ENCODE results near the gene FGF12.

Gene FGF12

GRCh38 chr3:192273001-192273696, 454.2 kb downstream of the FGF12 start:
- H3K9me3 ChIP-seq (ENCODE audit: control insufficient read depth, low read length) = no peaks in the 10 kb centered on the region
- no peak overlapping the region for H2BK120ac ChIP-seq (ENCODE audit: low read depth, low read length)
- H4K91ac ChIP-seq (ENCODE audit: low read length) = no peak overlapping the region
- no peak overlapping the region for H3K14ac ChIP-seq (ENCODE audit: low read length in 2 of 2)
- no peak overlapping the region for H4K8ac ChIP-seq (ENCODE audit: low read length)
- no peak overlapping the region for H3K4ac ChIP-seq (ENCODE audit: low read depth in 1 of 2, low read length in 2 of 2)
- no peak overlapping the region for H3K4me2 ChIP-seq (ENCODE audit: low read length, poor library complexity, severe bottlenecking)
- H2BK15ac ChIP-seq (ENCODE audit: low read depth, poor library complexity, severe bottlenecking) = no peak overlapping the region
- no peak overlapping the region for H3K18ac ChIP-seq (ENCODE audit: low read depth in 1 of 2, low read length in 2 of 2)
- no peak overlapping the region for H3K27ac ChIP-seq (ENCODE audit: low read length, poor library complexity, severe bottlenecking)
- H3K4me3 ChIP-seq (ENCODE audit: insufficient read depth in 1 of 2, low read depth in 1 of 2, low read length in 2 of 2) = no peak overlapping the region
- H3K27me3 ChIP-seq (ENCODE audit: control insufficient read depth in 1 of 2, insufficient read depth in 1 of 2, low read length in 2 of 2) = no peaks in the 10 kb centered on the region
- no peaks in the 10 kb centered on the region for H3K36me3 ChIP-seq (ENCODE audit: control insufficient read depth in 1 of 2, insufficient read depth in 2 of 2, low read depth in 1 of 2, low read length in 2 of 2)
- DNase-seq = no peak
- H3K4me1 ChIP-seq (ENCODE audit: control insufficient read depth, insufficient read depth, low read depth, low read length) = no peaks in the 10 kb centered on the region
- no peak overlapping the region for H3K23ac ChIP-seq (ENCODE audit: low read length in 2 of 2)
- no peak overlapping the region for H2BK12ac ChIP-seq (ENCODE audit: low read length in 2 of 2)
- no peak overlapping the region for H2BK5ac ChIP-seq (ENCODE audit: low read depth, low read length, poor library complexity, severe bottlenecking)
- 71% methylated on average over 2 of the region's 3 CpGs for WGBS
- H2AK5ac ChIP-seq (ENCODE audit: low read length, severe bottlenecking) = no peak overlapping the region
- H3K9ac ChIP-seq (ENCODE audit: low read length) = no peak overlapping the region
- H2AFZ ChIP-seq (ENCODE audit: low read depth, low read length) = no peak overlapping the region
- no peaks in the 10 kb centered on the region for H3K79me1 ChIP-seq (replicated peaks; ENCODE audit: low read length, poor library complexity, severe bottlenecking)

- DNase-seq = no peak
- no peaks in the 10 kb centered on the region for H3K36me3 ChIP-seq (ENCODE audit: control insufficient read depth in 1 of 2, insufficient read depth in 2 of 2, low read depth in 1 of 2, low read length in 2 of 2)
- WGBS = 67% methylated on average over 4 of the region's 4 CpGs
Observed at GRCh38 chr3:192262001-192262400, 465.3 kb downstream of the FGF12 start.

GRCh38 chr3:192261135-192261534, 466.2 kb downstream of the FGF12 start:
- no peak overlapping the region for H2BK15ac ChIP-seq (ENCODE audit: low read depth, poor library complexity, severe bottlenecking)
- no peak overlapping the region for H3K14ac ChIP-seq (ENCODE audit: low read length in 2 of 2)
- H3K9me3 ChIP-seq (ENCODE audit: control insufficient read depth, low read length) = no peaks in the 10 kb centered on the region
- no peak overlapping the region for H2AFZ ChIP-seq (ENCODE audit: low read depth, low read length)
- WGBS = 80% methylated on average over 1 of the region's 3 CpGs
- H3K9ac ChIP-seq (ENCODE audit: low read length) = no peak overlapping the region
- H3K79me1 ChIP-seq (replicated peaks; ENCODE audit: low read length, poor library complexity, severe bottlenecking) = no peaks in the 10 kb centered on the region
- H3K18ac ChIP-seq (ENCODE audit: low read depth in 1 of 2, low read length in 2 of 2) = no peak overlapping the region
- H4K8ac ChIP-seq (ENCODE audit: low read length) = no peak overlapping the region
- H2BK12ac ChIP-seq (ENCODE audit: low read length in 2 of 2) = no peak overlapping the region
- H3K4me1 ChIP-seq (ENCODE audit: control insufficient read depth, insufficient read depth, low read depth, low read length) = peaks cover 5% of the 10 kb centered on the region
- DNase-seq = no peak
- no peaks in the 10 kb centered on the region for H3K36me3 ChIP-seq (ENCODE audit: control insufficient read depth in 1 of 2, insufficient read depth in 2 of 2, low read depth in 1 of 2, low read length in 2 of 2)
- peak overlapping the region; percentile 91 for H2AK5ac ChIP-seq (ENCODE audit: low read length, severe bottlenecking)
- H3K4ac ChIP-seq (ENCODE audit: low read depth in 1 of 2, low read length in 2 of 2) = no peak overlapping the region
- H2BK120ac ChIP-seq (ENCODE audit: low read depth, low read length) = no peak overlapping the region
- H2BK5ac ChIP-seq (ENCODE audit: low read depth, low read length, poor library complexity, severe bottlenecking) = no peak overlapping the region
- H3K4me2 ChIP-seq (ENCODE audit: low read length, poor library complexity, severe bottlenecking) = no peak overlapping the region
- no peaks in the 10 kb centered on the region for H3K27me3 ChIP-seq (ENCODE audit: control insufficient read depth in 1 of 2, insufficient read depth in 1 of 2, low read length in 2 of 2)
- H3K4me3 ChIP-seq (ENCODE audit: insufficient read depth in 1 of 2, low read depth in 1 of 2, low read length in 2 of 2) = no peak overlapping the region
- no peak overlapping the region for H4K91ac ChIP-seq (ENCODE audit: low read length)
- no peak overlapping the region for H3K23ac ChIP-seq (ENCODE audit: low read length in 2 of 2)
- H3K27ac ChIP-seq (ENCODE audit: low read length, poor library complexity, severe bottlenecking) = peak overlapping the region; percentile 80

More at GRCh38 chr3:192262001-192262400, 465.3 kb downstream of the FGF12 start:
- peaks cover 5% of the 10 kb centered on the region for H3K4me1 ChIP-seq (ENCODE audit: control insufficient read depth, insufficient read depth, low read depth, low read length)
- H3K27me3 ChIP-seq (ENCODE audit: control insufficient read depth in 1 of 2, insufficient read depth in 1 of 2, low read length in 2 of 2) = no peaks in the 10 kb centered on the region
- no peak overlapping the region for H2AK5ac ChIP-seq (ENCODE audit: low read length, severe bottlenecking)
- H4K91ac ChIP-seq (ENCODE audit: low read length) = no peak overlapping the region
- H2BK120ac ChIP-seq (ENCODE audit: low read depth, low read length) = no peak overlapping the region
- H2BK12ac ChIP-seq (ENCODE audit: low read length in 2 of 2) = no peak overlapping the region
- H3K23ac ChIP-seq (ENCODE audit: low read length in 2 of 2) = no peak overlapping the region
- H3K9me3 ChIP-seq (ENCODE audit: control insufficient read depth, low read length) = no peaks in the 10 kb centered on the region
- no peak overlapping the region for H3K27ac ChIP-seq (ENCODE audit: low read length, poor library complexity, severe bottlenecking)
- no peak overlapping the region for H3K14ac ChIP-seq (ENCODE audit: low read length in 2 of 2)
- no peak overlapping the region for H3K4me2 ChIP-seq (ENCODE audit: low read length, poor library complexity, severe bottlenecking)
- no peak overlapping the region for H3K4me3 ChIP-seq (ENCODE audit: insufficient read depth in 1 of 2, low read depth in 1 of 2, low read length in 2 of 2)
- H3K4ac ChIP-seq (ENCODE audit: low read depth in 1 of 2, low read length in 2 of 2) = no peak overlapping the region
- H2BK5ac ChIP-seq (ENCODE audit: low read depth, low read length, poor library complexity, severe bottlenecking) = no peak overlapping the region
- no peak overlapping the region for H4K8ac ChIP-seq (ENCODE audit: low read length)
- no peak overlapping the region for H3K18ac ChIP-seq (ENCODE audit: low read depth in 1 of 2, low read length in 2 of 2)
- no peak overlapping the region for H2AFZ ChIP-seq (ENCODE audit: low read depth, low read length)
- H2BK15ac ChIP-seq (ENCODE audit: low read depth, poor library complexity, severe bottlenecking) = no peak overlapping the region
- no peak overlapping the region for H3K9ac ChIP-seq (ENCODE audit: low read length)
- H3K79me1 ChIP-seq (replicated peaks; ENCODE audit: low read length, poor library complexity, severe bottlenecking) = no peaks in the 10 kb centered on the region

DNA sequence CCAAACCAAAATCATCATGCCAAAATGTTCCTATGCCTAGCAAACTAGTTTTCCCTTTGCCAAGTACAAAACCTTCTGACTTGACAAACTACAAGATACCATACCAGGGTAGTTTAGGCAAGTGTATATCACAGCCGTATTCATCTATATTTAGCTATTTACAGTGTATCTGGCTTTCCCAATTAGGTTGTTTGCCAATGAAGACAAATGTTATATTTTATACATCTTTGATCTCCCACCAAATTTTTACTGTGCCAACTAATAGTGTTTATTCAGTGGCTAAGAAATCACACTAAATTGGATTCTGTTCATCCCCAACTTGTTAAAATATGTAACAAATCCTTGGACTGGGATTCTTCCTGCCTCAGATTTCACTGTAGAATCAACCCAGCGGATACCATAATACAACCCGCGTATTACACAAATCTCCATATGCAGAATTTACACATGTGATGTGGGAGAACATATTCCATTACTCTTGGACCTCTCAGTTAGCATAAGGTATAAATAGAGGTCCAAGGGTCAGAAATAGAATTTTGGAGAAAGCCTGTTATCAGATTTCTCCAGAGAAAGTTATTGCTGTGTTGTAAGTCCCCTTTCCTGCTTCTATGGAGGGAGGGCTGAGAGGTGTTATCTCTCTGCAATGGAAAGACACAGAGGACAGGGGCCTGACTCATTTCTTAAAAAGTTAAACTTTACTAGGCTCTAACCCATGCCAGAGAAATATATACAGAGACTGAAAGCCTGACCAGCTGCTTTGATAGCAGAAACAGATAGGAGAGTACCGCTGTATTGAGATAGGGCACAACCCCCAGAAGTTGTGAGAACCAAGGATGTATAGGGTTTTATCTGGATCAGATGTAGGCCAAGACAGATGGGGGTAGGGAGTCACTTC, 467.0 kb downstream of the FGF12 start:
- Histone ChIP-seq H4K91ac (ENCODE audit: low read length) (no peak overlapping the region), H2BK15ac (ENCODE audit: low read depth, poor library complexity, severe bottlenecking) (no peak overlapping the region), H3K9ac (ENCODE audit: low read length) (no peak overlapping the region), H3K4me2 (ENCODE audit: low read length, poor library complexity, severe bottlenecking) (no peak overlapping the region), H2BK5ac (ENCODE audit: low read depth, low read length, poor library complexity, severe bottlenecking) (no peak overlapping the region), H3K4me1 (ENCODE audit: control insufficient read depth, insufficient read depth, low read depth, low read length) (peaks cover 5% of the 10 kb centered on the region), H3K18ac (ENCODE audit: low read depth in 1 of 2, low read length in 2 of 2) (no peak overlapping the region), H3K36me3 (ENCODE audit: control insufficient read depth in 1 of 2, insufficient read depth in 2 of 2, low read depth in 1 of 2, low read length in 2 of 2) (no peaks in the 10 kb centered on the region), H3K14ac (ENCODE audit: low read length in 2 of 2) (no peak overlapping the region), H3K4ac (ENCODE audit: low read depth in 1 of 2, low read length in 2 of 2) (no peak overlapping the region), H3K79me1 (replicated peaks; ENCODE audit: low read length, poor library complexity, severe bottlenecking) (no peaks in the 10 kb centered on the region), H2AFZ (ENCODE audit: low read depth, low read length) (no peak overlapping the region), H3K27ac (ENCODE audit: low read length, poor library complexity, severe bottlenecking) (peak overlapping the region; percentile 80), H2AK5ac (ENCODE audit: low read length, severe bottlenecking) (peak overlapping the region; percentile 91), H3K23ac (ENCODE audit: low read length in 2 of 2) (no peak overlapping the region), H3K4me3 (ENCODE audit: insufficient read depth in 1 of 2, low read depth in 1 of 2, low read length in 2 of 2) (no peak overlapping the region), H4K8ac (ENCODE audit: low read length) (no peak overlapping the region), H3K9me3 (ENCODE audit: control insufficient read depth, low read length) (no peaks in the 10 kb centered on the region), H2BK120ac (ENCODE audit: low read depth, low read length) (no peak overlapping the region), H2BK12ac (ENCODE audit: low read length in 2 of 2) (no peak overlapping the region), H3K27me3 (ENCODE audit: control insufficient read depth in 1 of 2, insufficient read depth in 1 of 2, low read length in 2 of 2) (no peaks in the 10 kb centered on the region)
- 94% methylated on average over 2 of the region's 5 CpGs for WGBS
- no peak for DNase-seq
